ENCODE measurements around the gene AK5. TPM values are rescaled to one million over a fixed set of nuclear protein-coding genes. Genes with fewer than 3 reads are reported as not detected.

The AK5 gene
- total RNA-seq, 6 donors from 2014 or later = 0.10 to 0.74 TPM; not detected in 4

- WGBS, 2 donors = 90 to 100% methylated on average over 2 of the region's 2 CpGs
Observed at GRCh38 chr1:77447669-77448068, 165.8 kb downstream of the AK5 start.

DNA sequence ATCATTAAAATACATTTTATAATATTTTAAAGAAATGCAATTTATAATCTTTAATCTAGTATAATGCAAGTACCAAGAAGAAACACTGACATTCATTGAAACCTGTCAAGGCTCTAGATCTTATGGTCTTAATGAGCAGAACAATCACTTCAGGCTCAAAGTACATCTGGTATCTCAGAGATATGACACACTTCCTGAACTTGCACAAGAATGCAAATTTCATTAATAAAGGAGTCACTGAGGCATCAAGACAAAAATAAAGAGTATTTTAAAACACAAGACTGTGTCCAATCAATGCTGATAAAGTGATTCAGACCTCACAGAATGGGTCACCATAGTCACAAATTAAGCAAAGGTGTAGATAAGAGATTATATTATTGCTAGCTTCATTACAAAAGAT, 178.1 kb downstream of the AK5 start:
- Histone ChIP-seq H3K4me1 (no peaks in the 10 kb centered on the region), H3K27me3 (no peaks in the 10 kb centered on the region), H3K27ac (no peak overlapping the region), H3K4me3 (no peak overlapping the region), H3K9me3 (no peaks in the 10 kb centered on the region), H3K36me3 (no peaks in the 10 kb centered on the region)
- TF ChIP-seq POLR2AphosphoS5 (IDR thresholded peaks at IDR 0.05) (no peak), CTCF (IDR thresholded peaks at IDR 0.05) (no peak), EP300 (IDR thresholded peaks at IDR 0.05) (no peak), POLR2A (IDR thresholded peaks at IDR 0.05) (no peak)
- DNase-seq (no peak), ATAC-seq (ENCODE audit: low FRiP score in 2 of 2) (no peak)

More at GRCh38 chr1:77447669-77448068, 165.8 kb downstream of the AK5 start:
- no peaks in the 10 kb centered on the region for H3K4me1 ChIP-seq
- H3K9me3 ChIP-seq = no peaks in the 10 kb centered on the region
- no peak for TF ChIP-seq POLR2A (IDR thresholded peaks at IDR 0.05)
- TF ChIP-seq EP300 (IDR thresholded peaks at IDR 0.05) = no peak
- no peak overlapping the region for H3K4me3 ChIP-seq
- H3K27me3 ChIP-seq = no peaks in the 10 kb centered on the region
- no peak overlapping the region for H3K27ac ChIP-seq
- no peaks in the 10 kb centered on the region for H3K36me3 ChIP-seq
- ATAC-seq (ENCODE audit: low FRiP score in 2 of 2) (no peak), DNase-seq (no peak)

- Histone ChIP-seq H3K4me1 (no peaks in the 10 kb centered on the region), H3K4me3 (no peak overlapping the region), H3K9me3 (no peaks in the 10 kb centered on the region), H3K27me3 (no peaks in the 10 kb centered on the region), H3K27ac (no peak overlapping the region), H3K36me3 (no peaks in the 10 kb centered on the region)
- TF ChIP-seq CTCF (IDR thresholded peaks at IDR 0.05) (no peak), POLR2A (IDR thresholded peaks at IDR 0.05) (no peak), EP300 (IDR thresholded peaks at IDR 0.05) (no peak), POLR2AphosphoS5 (IDR thresholded peaks at IDR 0.05) (no peak)
- 73 to 84% methylated on average over 4 of the region's 4 CpGs for WGBS, 2 donors
- no peak for DNase-seq
- no peak for ATAC-seq (ENCODE audit: low FRiP score in 2 of 2)
Observed at GRCh38 chr1:77461691-77462090, 179.9 kb downstream of the AK5 start.

DNA sequence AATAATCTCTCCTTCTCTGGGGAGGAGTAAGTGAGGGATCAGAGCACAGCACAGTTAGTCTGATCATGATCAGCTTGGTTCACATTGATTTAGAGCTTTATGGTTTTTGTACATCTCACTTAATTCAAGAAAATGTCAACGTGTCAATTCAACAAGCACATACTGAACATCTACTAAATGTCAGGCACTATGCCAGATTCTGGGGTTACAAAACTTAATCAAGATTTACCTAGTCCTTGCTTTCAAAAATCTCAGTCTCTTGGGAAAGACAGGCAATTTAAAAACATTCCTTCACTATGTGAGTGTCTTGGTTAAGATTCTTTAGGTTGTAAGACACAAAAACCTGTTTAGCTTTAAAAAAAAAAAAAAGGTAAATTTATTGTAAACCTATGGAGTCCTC, 181.4 kb downstream of the AK5 start:
- 47 to 60% methylated on average over 1 of the region's 1 CpG for WGBS, 2 donors
- ATAC-seq (ENCODE audit: low FRiP score in 2 of 2) (no peak), DNase-seq (no peak)
- H3K4me3 ChIP-seq = no peak overlapping the region
- no peak overlapping the region for H3K27ac ChIP-seq
- H3K27me3 ChIP-seq = no peaks in the 10 kb centered on the region
- H3K4me1 ChIP-seq = no peaks in the 10 kb centered on the region
- H3K36me3 ChIP-seq = no peaks in the 10 kb centered on the region
- TF ChIP-seq POLR2A (IDR thresholded peaks at IDR 0.05) = no peak
- TF ChIP-seq POLR2AphosphoS5 (IDR thresholded peaks at IDR 0.05) = no peak
- no peak for TF ChIP-seq CTCF (IDR thresholded peaks at IDR 0.05)
- no peak for TF ChIP-seq EP300 (IDR thresholded peaks at IDR 0.05)
- no peaks in the 10 kb centered on the region for H3K9me3 ChIP-seq

- TF ChIP-seq CTCF (IDR thresholded peaks at IDR 0.05) (no peak), POLR2AphosphoS5 (IDR thresholded peaks at IDR 0.05) (no peak)
- 80 to 83% methylated on average over 2 of the region's 2 CpGs for WGBS, 2 donors
- Histone ChIP-seq H3K27ac (no peak overlapping the region), H3K4me3 (no peak overlapping the region), H3K9me3 (no peaks in the 10 kb centered on the region), H3K4me1 (no peaks in the 10 kb centered on the region), H3K36me3 (no peaks in the 10 kb centered on the region), H3K27me3 (no peaks in the 10 kb centered on the region)
- no peak for ATAC-seq (ENCODE audit: low FRiP score in 2 of 2)
- DNase-seq = no peak
Observed at GRCh38 chr1:77465139-77465538, 183.3 kb downstream of the AK5 start.
